Tibial artery (tissue), 4 donors: ENCODE measurements around the gene ERCC6L2.

Experiments used
- DNase-seq, 2 donors: peaks; one replicate each; pipeline ENCODE4 v3.0.0-alpha.2; 2019
- H3K27ac ChIP-seq, 2 donors: fragments of 200-600 bp; sonication (generic) in 1 of 2; 1 replicate in 1 of 2; 2 replicates in 1 of 2; pipeline ENCODE4 v1.5.1; 2018 to 2019; ENCODE audit warnings: mild to moderate bottlenecking in 1 of 2
- H3K27me3 ChIP-seq, 2 donors: fragments of 200-600 bp; sonication (generic) in 1 of 2; one replicate each; pipeline versions ENCODE4 v1.5.1 to v1.6.0; 2016 to 2019
- H3K36me3 ChIP-seq, 3 donors: fragments of 200-600 bp; sonication (generic) in 2 of 3; one replicate each; pipeline ENCODE4 v1.5.1; 2016 to 2019; ENCODE audit warnings: mild to moderate bottlenecking in 2 of 3
- H3K4me1 ChIP-seq, 4 donors: fragments of 200-600 bp; sonication (generic) in 2 of 4; 1 replicate in 3 of 4; 2 replicates in 1 of 4; pipeline ENCODE4 v1.5.1; 2016 to 2019
- H3K4me3 ChIP-seq, 2 donors: fragments of 200-600 bp; sonication (generic) in 1 of 2; 1 replicate in 1 of 2; 2 replicates in 1 of 2; pipeline ENCODE4 v1.5.1; 2018 to 2019; ENCODE audit warnings: mild to moderate bottlenecking in 2 of 2
- H3K9me3 ChIP-seq, 3 donors: fragments of 200-600 bp; sonication (generic) in 1 of 3; one replicate each; pipeline ENCODE4 v1.5.1; 2016 to 2019
- CTCF ChIP-seq, 2 experiments: fragments of 200-600 bp in 1 of 2; fragments of 450-650 bp in 1 of 2; IDR thresholded peaks; one replicate each; pipeline ENCODE4 v1.5.1; 2017 to 2019; ENCODE audit warnings: antibody characterized with exemption in 2 of 2, mild to moderate bottlenecking in 1 of 2, moderate library complexity in 1 of 2
- intact Hi-C: fragments of 100-400 bp; cut with DNase I; formaldehyde crosslinking; loops from one replicate; pipeline ENCODE4 v1.15.0; 2023; ENCODE audit warnings: low total_unique reads

Gene ERCC6L2

GRCh38 chr9:95875305-95876137 is at the start of gene ERCC6L2:
ERCC6L2 (plus strand) TSS chr9:95875691; CDS start chr9:95876039, 348 bp downstream.
- H3K27me3 ChIP-seq: no peaks in the 10 kb centered on the region
- no peak within 1 kb of the TSS for H3K4me3 ChIP-seq
- H3K36me3 ChIP-seq: peaks cover 0 to 13% (median 0%) of the 10 kb centered on the region in 3 donors
- intact Hi-C loops: loop anchor here (5.0 to 10.0 kb wide), 2 partner anchors 339 to 363 kb away; no protein-coding TSS in a partner anchor
- no peak for TF ChIP-seq CTCF (IDR thresholded peaks at IDR 0.05)
- H3K4me1 ChIP-seq: peaks cover 0 to 22% (median 10%) of the 10 kb centered on the region in 4 donors
- H3K9me3 ChIP-seq: no peaks in the 10 kb centered on the region
- DNase-seq: peak; percentile 95 to 97
- H3K27ac ChIP-seq: no peak within 1 kb of the TSS

- no peak overlapping the region for H3K4me3 ChIP-seq
- no peak overlapping the region for H3K27ac ChIP-seq
- no peak for TF ChIP-seq CTCF (IDR thresholded peaks at IDR 0.05)
- no peaks in the 10 kb centered on the region for H3K36me3 ChIP-seq
- H3K27me3 ChIP-seq: no peaks in the 10 kb centered on the region
- H3K9me3 ChIP-seq: no peaks in the 10 kb centered on the region
- H3K4me1 ChIP-seq: peaks cover 0 to 20% (median 10%) of the 10 kb centered on the region in 4 donors
- intact Hi-C loops: no loop called here
- no peak for DNase-seq
Observed at GRCh38 chr9:95826183-95826838, 49.2 kb upstream of the ERCC6L2 start.

- Histone ChIP-seq H3K4me1 (peaks cover 0 to 39% (median 8%) of the 10 kb centered on the region in 4 donors), H3K4me3 (no peak overlapping the region), H3K9me3 (no peaks in the 10 kb centered on the region), H3K27ac (no peak overlapping the region), H3K36me3 (no peaks in the 10 kb centered on the region), H3K27me3 (no peaks in the 10 kb centered on the region)
- no peak for DNase-seq
- TF ChIP-seq CTCF (IDR thresholded peaks at IDR 0.05): no peak
- intact Hi-C loops: no loop called here
Observed at GRCh38 chr9:95830768-95831167, 44.7 kb upstream of the ERCC6L2 start.

- no peak for DNase-seq
- Histone ChIP-seq H3K36me3 (no peaks in the 10 kb centered on the region), H3K9me3 (no peaks in the 10 kb centered on the region), H3K27ac (peak overlapping the region in 1 of 2 donors; percentile 23), H3K4me3 (no peak overlapping the region), H3K4me1 (peaks cover 0 to 42% (median 8%) of the 10 kb centered on the region in 4 donors), H3K27me3 (no peaks in the 10 kb centered on the region)
- no peak for TF ChIP-seq CTCF (IDR thresholded peaks at IDR 0.05)
- intact Hi-C loops: no loop called here
Observed at GRCh38 chr9:95831810-95832209, 43.7 kb upstream of the ERCC6L2 start.

- no peak overlapping the region for H3K4me3 ChIP-seq
- H3K4me1 ChIP-seq: peaks cover 0 to 42% (median 8%) of the 10 kb centered on the region in 4 donors
- H3K27ac ChIP-seq: no peak overlapping the region
- no peaks in the 10 kb centered on the region for H3K27me3 ChIP-seq
- intact Hi-C loops: no loop called here
- H3K9me3 ChIP-seq: no peaks in the 10 kb centered on the region
- no peak for DNase-seq
- no peak for TF ChIP-seq CTCF (IDR thresholded peaks at IDR 0.05)
- no peaks in the 10 kb centered on the region for H3K36me3 ChIP-seq
Observed at GRCh38 chr9:95833546-95834178, 41.8 kb upstream of the ERCC6L2 start.
